GM10266 (cell line): Measurements from ENCODE around the gene SLC41A3.

Experiments
- DNase-seq: peaks from one replicate; pipeline ENCODE4 v3.0.0; 2012; ENCODE audit errors: extremely low spot score
- CTCF ChIP-seq: IDR thresholded peaks from 2 replicates; pipeline ENCODE4 v1.5.1; 2012; ENCODE audit warnings: mild to moderate bottlenecking, low read depth; ENCODE audit not compliant: control insufficient read depth, insufficient read depth; ENCODE audit errors: missing control alignments

The SLC41A3 gene

GRCh38 chr3:126030455-126030854 is 53.5 kb downstream of the SLC41A3 start:
- no peak for DNase-seq
- no peak for TF ChIP-seq CTCF

GRCh38 chr3:126029241-126029640 is 54.7 kb downstream of the SLC41A3 start:
- TF ChIP-seq CTCF = no peak
- no peak for DNase-seq

DNA sequence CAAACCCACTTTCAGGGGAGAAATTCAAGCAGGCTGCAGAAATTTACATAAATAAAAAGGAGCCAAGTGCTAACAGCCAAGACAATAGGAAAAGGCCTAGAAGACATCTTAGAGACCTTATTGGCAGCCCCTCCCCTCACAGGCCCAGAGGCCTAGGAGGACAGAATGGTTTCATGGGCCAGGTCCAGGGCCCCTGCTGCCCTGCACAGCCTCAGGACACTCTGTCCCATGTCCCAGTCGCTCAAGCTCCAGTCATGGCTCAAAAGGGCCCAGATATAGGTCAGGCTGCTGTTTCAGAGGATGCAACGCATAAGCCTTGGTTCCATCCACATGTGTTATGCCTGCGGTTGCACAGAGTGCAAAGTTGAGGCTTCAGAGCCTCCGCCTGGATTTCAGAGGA is 55.8 kb downstream of the SLC41A3 start:
- no peak for DNase-seq
- TF ChIP-seq CTCF = no peak

GRCh38 chr3:126026761-126027160 is 57.2 kb downstream of the SLC41A3 start:
- no peak for TF ChIP-seq CTCF
- DNase-seq = no peak

DNA sequence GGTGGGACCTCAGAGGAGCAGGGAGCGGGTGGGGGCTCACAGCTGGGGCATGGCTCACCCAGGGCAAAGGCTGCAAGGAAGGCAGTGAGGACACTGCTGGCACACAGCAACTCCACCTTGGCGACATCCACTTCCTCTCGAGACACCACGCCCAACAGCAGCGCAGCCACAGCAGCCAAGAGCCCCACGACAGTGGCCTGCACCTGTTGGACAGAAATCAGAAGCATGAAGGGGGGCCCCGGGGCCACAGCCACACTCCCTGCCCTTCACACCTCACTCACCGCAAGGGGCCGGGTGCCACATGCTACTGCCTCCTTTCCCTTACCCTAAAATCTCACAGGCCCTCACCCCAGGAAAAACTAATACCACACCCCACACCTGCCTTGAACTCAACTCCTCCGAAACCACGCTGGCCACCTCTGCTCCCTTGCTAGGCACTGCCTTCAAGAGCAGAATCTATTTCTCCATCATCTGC is 57.6 kb downstream of the SLC41A3 start:
- DNase-seq = no peak

GRCh38 chr3:126025862-126026261 is 58.1 kb downstream of the SLC41A3 start:
- no peak for DNase-seq

More for the DNA sequence above, 57.6 kb downstream of the SLC41A3 start:
- TF ChIP-seq CTCF = no peak

More at GRCh38 chr3:126025862-126026261, 58.1 kb downstream of the SLC41A3 start:
- no peak for TF ChIP-seq CTCF
